Loucy (cell line): ENCODE data around the gene ZFP28.
A peak's percentile ranks its signal among the peaks of the same experiment; 100 is the strongest.

Experiments used
- H2AFZ ChIP-seq: fragments of 200-600 bp; sonication (generic); 2 replicates; pipeline ENCODE4 v1.6.0; 2016; ENCODE audit warnings: antibody characterized with exemption, mild to moderate bottlenecking, low read length, moderate library complexity
- H3F3A ChIP-seq: fragments of 200-600 bp; 2 replicates; pipeline ENCODE4 v1.6.0; 2016; ENCODE audit warnings: antibody characterized with exemption, low read depth, mild to moderate bottlenecking
- H3K27me3 ChIP-seq: fragments of 200-600 bp; sonication (generic); 2 replicates; pipeline ENCODE4 v1.6.1; 2014; ENCODE audit warnings: low read length, mild to moderate bottlenecking; ENCODE audit not compliant: insufficient read depth, poor library complexity, severe bottlenecking
- H3K36me3 ChIP-seq: fragments of 200-600 bp; sonication (generic); 2 replicates; pipeline ENCODE4 v1.6.1; 2016; ENCODE audit warnings: low read length; ENCODE audit not compliant: insufficient read depth
- H3K4me1 ChIP-seq: fragments of 200-600 bp; sonication (generic); 2 replicates; pipeline ENCODE4 v1.5.1; 2014; ENCODE audit warnings: low read length, mild to moderate bottlenecking; ENCODE audit not compliant: insufficient read depth, poor library complexity, severe bottlenecking
- H3K4me2 ChIP-seq: fragments of 200-600 bp; sonication (generic); 2 replicates; pipeline ENCODE4 v1.6.0; 2014; ENCODE audit warnings: antibody characterized with exemption, low read length, low read depth, mild to moderate bottlenecking; ENCODE audit not compliant: poor library complexity, severe bottlenecking
- H3K4me3 ChIP-seq: fragments of 200-600 bp; sonication (generic); 2 replicates; pipeline ENCODE4 v1.5.1; 2014; ENCODE audit warnings: low read length, mild to moderate bottlenecking, mixed read lengths; ENCODE audit not compliant: poor library complexity, severe bottlenecking
- H3K79me2 ChIP-seq: fragments of 200-600 bp; sonication (generic); 2 replicates; pipeline ENCODE4 v1.6.1; 2014; ENCODE audit warnings: low read length; ENCODE audit not compliant: insufficient read depth
- H3K9ac ChIP-seq: fragments of 200-600 bp; sonication (generic); 2 replicates; pipeline ENCODE4 v1.6.0; 2014; ENCODE audit warnings: mild to moderate bottlenecking, low read depth, low read length, moderate library complexity; ENCODE audit not compliant: poor library complexity, severe bottlenecking
- H3K9me2 ChIP-seq: fragments of 200-600 bp; sonication (generic); replicated peaks from 2 replicates; pipeline ENCODE4 v1.6.1; 2016; ENCODE audit warnings: low read depth, low read length, mixed read lengths
- H3K9me3 ChIP-seq: fragments of 200-600 bp; sonication (generic); 2 replicates; pipeline ENCODE4 v1.6.1; 2014; ENCODE audit warnings: mild to moderate bottlenecking, antibody characterized with exemption, low read length, low read depth; ENCODE audit not compliant: insufficient read depth
- H4K20me1 ChIP-seq: fragments of 200-600 bp; sonication (generic); 2 replicates; pipeline ENCODE4 v1.6.0; 2014; ENCODE audit warnings: antibody characterized with exemption, low read length, mild to moderate bottlenecking; ENCODE audit not compliant: insufficient read depth, poor library complexity, severe bottlenecking
- CTCF ChIP-seq: fragments of 200-600 bp; sonication (generic); conservative IDR thresholded peaks from 2 replicates; pipeline ENCODE4 v1.5.1; 2014; ENCODE audit warnings: mild to moderate bottlenecking, antibody characterized with exemption, low read length
- EZH2phosphoT487 ChIP-seq: fragments of 200-600 bp; IDR thresholded peaks from 2 replicates; pipeline ENCODE4 v1.6.1; 2018; ENCODE audit warnings: antibody characterized with exemption, mild to moderate bottlenecking, moderate library complexity, borderline replicate concordance

The ZFP28 gene

GRCh38 chr19:56594783-56595547 is 56.2 kb downstream of the ZFP28 start, which contains the start of gene ZNF71:
Gene ZNF71 (plus strand): TSS chr19:56595302. CDS start chr19:56601559, 6,257 bp downstream.
- Histone ChIP-seq H3K9me2 (no peaks in the 10 kb centered on the region), H3K4me3 (peak within 1 kb of the TSS; percentile 97), H3K9me3 (0 out of 2 replicates have a peak, but pooled peaks cover under 1% of the 10 kb centered on the region), H3F3A (no peaks in the 10 kb centered on the region), H3K9ac (peak within 1 kb of the TSS; percentile 91), H2AFZ (peak within 1 kb of the TSS; percentile 99), H3K4me1 (peaks cover 27% of the 10 kb centered on the region), H3K4me2 (peak within 1 kb of the TSS; percentile 78), H4K20me1 (peaks cover 6% of the 10 kb centered on the region), H3K36me3 (no peaks in the 10 kb centered on the region), H3K27me3 (no peaks in the 10 kb centered on the region), H3K79me2 (peaks cover 42% of the 10 kb centered on the region)
- TF ChIP-seq CTCF (no peak), EZH2phosphoT487 (no peak)

GRCh38 chr19:56595548-56595899 is 56.8 kb downstream of the ZFP28 start:
- Histone ChIP-seq H3K4me3 (peak overlapping the region; percentile 97), H3K9ac (peak overlapping the region; percentile 91), H3K4me2 (peak overlapping the region; percentile 78), H3K9me3 (no peaks in the 10 kb centered on the region), H3K36me3 (no peaks in the 10 kb centered on the region), H3K27me3 (no peaks in the 10 kb centered on the region), H3F3A (no peaks in the 10 kb centered on the region), H2AFZ (peak overlapping the region; percentile 99), H3K79me2 (peaks cover 44% of the 10 kb centered on the region), H4K20me1 (peaks cover 6% of the 10 kb centered on the region), H3K4me1 (peaks cover 27% of the 10 kb centered on the region), H3K9me2 (no peaks in the 10 kb centered on the region)
- TF ChIP-seq EZH2phosphoT487 (no peak), CTCF (no peak)

- Histone ChIP-seq H3K4me3 (peak overlapping the region; percentile 97), H3K9me2 (no peaks in the 10 kb centered on the region), H3K27me3 (no peaks in the 10 kb centered on the region), H3K36me3 (no peaks in the 10 kb centered on the region), H3K9me3 (no peaks in the 10 kb centered on the region), H2AFZ (no peak overlapping the region), H3F3A (no peaks in the 10 kb centered on the region), H3K79me2 (peaks cover 54% of the 10 kb centered on the region), H3K4me1 (peaks cover 27% of the 10 kb centered on the region), H3K4me2 (peak overlapping the region; percentile 78), H3K9ac (peak overlapping the region; percentile 91), H4K20me1 (peaks cover 9% of the 10 kb centered on the region)
- TF ChIP-seq CTCF (no peak), EZH2phosphoT487 (no peak)
These were observed 57.9 kb downstream of the ZFP28 start for GRCh38 chr19:56596676-56597075.
